Left colon (tissue), 2 donors: ENCODE data around the gene SFT2D1. TPM values are rescaled to one million over a fixed set of nuclear protein-coding genes. Genes with fewer than 3 reads are reported as not detected.
"Not testable (repeated sequence)": the region's sequence is repeated elsewhere in the genome, so short reads cannot be mapped to it uniquely, and the experiment has no call there.

Experiments
- ATAC-seq: fragments of 200-7000 bp; cut with Tn5 transposase; one replicate; pipeline ENCODE4 v1.9.1; 2020; ENCODE audit warnings: mild to moderate bottlenecking, moderate library complexity
- DNase-seq, 2 donors: peaks; one replicate each; pipeline ENCODE4 v3.0.0-alpha.2; 2020
- intact Hi-C, 2 donors: fragments of 100-400 bp; cut with DNase I in 1 of 2; cut with micrococcal nuclease in 1 of 2; formaldehyde crosslinking; loops; one replicate each; pipeline versions ENCODE4 v1.11.2 to v1.14.0; 2022; cut with DNase I, micrococcal nuclease
- long read RNA-seq: library from polyadenylated mRNA; unstranded; transcript quantifications from one replicate; pipeline ENCODE4 v2.0.0, GENCODE V29; 2021
- total RNA-seq, 2 donors: library from RNA; stranded (reverse); fragmentation: NEBNext Ultra II Directional; extraction: Animal tissue kit (Norgen Biotek cat#: 25700); gene quantifications; one replicate each; pipeline ENCODE4 v1.2.1, GENCODE V29; 2021
- donor health status: DM: no; HTN: no; CAD: no.
- donor health status: DM: yes; HTN: yes; CAD: no.

The SFT2D1 gene
- total RNA-seq: 10 to 100 TPM; 57.7 to 64.7 TPM
- long read RNA-seq, transcript SFT2D1-201 (8 exons, 1,079 nt): major isoform, 110 of 127 reads
- long read RNA-seq, partial matches to known transcripts: 1 of 127 reads
- long read RNA-seq, other reads (novel, unspliced or antisense): 16 of 127 reads

DNA sequence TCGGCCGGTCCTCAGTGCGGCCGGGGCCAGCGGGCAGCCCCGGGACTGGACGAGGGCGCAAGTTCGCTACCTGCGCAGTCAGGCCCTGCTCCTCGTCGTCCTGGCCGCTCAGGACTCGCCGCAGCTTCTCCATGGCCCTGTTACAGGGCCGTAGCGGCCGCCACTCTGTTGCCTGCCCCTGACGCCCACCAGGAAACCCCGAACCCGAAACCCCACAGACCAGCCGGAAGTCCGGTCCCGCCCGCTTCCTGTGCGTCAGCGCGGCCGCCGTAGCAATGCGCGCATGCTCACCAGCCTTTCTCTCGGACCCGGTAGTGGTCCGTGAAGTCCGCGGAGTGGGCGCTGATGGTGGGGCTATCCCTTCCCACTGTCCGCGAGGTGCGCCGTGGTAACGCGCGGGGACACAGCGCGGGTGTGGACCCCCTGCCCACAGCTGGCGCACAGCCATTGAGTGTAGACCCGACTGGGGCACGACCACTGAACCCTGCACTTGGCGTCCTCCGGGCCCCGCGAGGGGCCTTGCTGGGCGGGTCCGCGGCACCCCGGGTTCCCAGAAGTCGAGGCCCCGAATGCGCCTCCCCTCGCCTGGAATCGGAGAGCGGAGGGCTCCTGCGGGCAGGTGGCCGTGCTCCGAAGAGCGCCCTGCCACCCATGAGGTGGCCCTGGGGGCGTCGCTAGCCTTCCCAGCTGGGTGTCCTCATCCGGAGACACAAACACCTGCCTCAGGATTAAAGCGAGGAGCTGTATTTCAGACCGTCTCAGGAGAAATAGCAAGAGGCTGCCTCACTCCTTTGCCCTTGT lies at the start of gene SFT2D1:
SFT2D1 (minus strand) TSS at position 197 of the 801 bp plus-strand sequence; CDS start at position 133, 64 bp downstream.
- peak; percentile 97 for ATAC-seq
- intact Hi-C loops: loop anchor here in 1 of 2 donors (5.0 kb wide), 1 partner anchor 45 kb away; no protein-coding TSS in a partner anchor
- peak; percentile 87 to 92 for DNase-seq

DNA sequence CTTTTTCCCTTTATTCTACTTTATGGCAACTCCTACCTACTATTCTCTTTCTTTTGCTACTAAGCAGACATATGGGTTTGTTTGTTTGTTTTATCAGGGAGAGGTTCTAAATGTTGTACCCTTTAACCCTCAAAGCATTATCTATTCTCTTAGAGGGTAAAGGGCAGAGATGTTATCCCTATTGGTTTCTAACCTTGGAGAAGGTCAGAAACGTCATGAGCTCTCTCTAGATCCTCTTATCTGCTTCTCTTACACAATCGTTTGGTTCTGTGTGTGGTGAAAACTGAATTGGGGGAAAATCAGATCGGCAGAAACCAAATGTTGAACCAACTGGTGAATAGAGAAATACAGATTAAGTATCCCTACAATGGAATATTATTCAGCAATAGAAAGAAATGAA lies 46.8 kb upstream of the SFT2D1 start:
- no peak for DNase-seq
- ATAC-seq: no peak
- intact Hi-C loops: loop anchor here in 1 of 2 donors (5.0 kb wide), 1 partner anchor 47 kb away; the partner anchor contains the start of gene SFT2D1

DNA sequence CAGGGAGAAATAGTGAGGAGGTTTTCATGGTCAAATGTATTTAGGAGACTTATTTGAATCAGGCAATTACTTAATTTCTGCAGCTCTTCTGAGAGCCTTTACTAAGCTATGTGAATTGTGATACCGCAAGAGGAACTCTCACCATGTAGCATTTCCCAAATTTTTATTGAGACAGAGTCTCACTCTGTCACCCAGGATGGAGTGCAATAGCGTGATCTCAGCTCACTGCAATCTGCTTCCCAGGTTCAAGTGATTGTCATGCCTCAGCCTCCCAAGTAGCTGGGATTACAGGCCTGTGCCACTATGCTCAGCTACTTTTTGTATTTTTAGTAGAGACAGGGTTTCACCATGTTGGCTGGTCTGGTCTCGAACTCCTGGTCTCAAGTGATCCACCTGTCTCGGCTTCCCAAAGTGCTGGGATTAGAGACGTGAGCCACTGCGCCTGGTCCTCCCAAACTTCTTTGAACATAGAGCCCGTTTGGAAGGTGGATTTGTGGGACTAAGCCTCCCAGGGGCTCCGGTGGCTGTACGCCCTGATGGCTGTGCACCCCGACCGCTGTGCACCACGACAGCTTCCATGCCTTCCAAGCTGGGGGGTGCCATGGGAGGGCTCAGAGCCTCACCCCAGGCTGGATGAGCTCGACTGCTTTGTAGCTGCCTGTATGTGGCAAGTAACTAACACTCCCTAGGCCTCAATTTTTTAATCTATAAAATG lies 46.1 kb upstream of the SFT2D1 start:
- ATAC-seq: no peak
- intact Hi-C loops: loop anchor here in 1 of 2 donors (5.0 kb wide), 1 partner anchor 46 kb away; the partner anchor contains the start of gene SFT2D1
- no peak for DNase-seq

DNA sequence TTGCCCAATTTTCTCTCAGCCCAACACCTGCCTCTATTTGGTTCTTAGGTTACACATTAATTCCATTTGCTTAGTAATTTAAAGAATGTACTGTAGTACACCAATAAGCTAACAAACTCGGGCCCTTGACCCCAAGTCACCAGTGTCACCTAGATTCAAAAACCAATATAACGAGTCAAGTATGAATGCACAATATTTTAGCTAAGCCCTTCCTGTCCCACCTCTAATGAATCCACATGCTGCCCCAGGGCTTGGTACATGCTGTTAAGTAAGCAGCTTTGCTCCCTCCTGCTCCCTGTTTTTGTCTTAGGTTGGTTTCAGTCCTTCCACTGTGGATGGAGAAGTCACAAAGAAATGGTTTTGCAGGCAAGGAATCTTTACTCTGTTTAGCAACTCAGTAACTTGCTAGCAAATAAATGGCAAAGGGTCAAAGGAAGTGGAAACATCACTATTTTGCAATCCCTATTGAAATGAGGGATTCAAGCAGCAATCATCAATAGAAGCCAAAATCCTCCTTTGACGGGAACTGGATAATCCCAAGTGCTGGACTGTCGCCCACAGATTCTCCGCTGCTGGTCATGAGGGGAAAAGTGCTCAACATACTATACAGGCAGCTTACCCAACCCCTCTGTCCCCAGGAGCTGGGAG lies 45.4 kb upstream of the SFT2D1 start:
- intact Hi-C loops: loop anchor here in 1 of 2 donors (5.0 kb wide), 1 partner anchor 45 kb away; the partner anchor contains the start of gene SFT2D1
- ATAC-seq (no peak), DNase-seq (no peak)

DNA sequence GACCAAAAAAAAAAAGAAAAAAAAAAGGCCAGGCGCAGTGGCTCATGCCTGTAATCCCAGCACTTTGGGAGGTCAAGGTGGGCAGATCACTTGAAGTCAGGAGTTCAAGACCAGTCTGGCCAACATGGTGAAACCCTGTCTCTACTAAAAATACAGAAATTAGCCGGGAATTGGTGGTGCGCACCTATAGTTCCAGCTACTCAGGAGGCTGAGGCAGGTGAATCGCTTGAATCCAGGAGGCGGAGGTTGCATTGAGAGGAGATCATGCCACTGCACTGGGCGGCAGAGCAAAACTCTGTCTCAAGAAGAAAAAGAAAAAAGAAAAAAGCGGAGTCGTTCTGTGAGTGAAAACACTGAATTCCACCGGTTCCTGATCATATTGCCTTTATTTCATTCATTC lies 44.8 kb upstream of the SFT2D1 start:
- intact Hi-C loops: loop anchor here in 1 of 2 donors (5.0 kb wide), 1 partner anchor 45 kb away; the partner anchor contains the start of gene SFT2D1
- DNase-seq: not testable (repeated sequence)

DNA sequence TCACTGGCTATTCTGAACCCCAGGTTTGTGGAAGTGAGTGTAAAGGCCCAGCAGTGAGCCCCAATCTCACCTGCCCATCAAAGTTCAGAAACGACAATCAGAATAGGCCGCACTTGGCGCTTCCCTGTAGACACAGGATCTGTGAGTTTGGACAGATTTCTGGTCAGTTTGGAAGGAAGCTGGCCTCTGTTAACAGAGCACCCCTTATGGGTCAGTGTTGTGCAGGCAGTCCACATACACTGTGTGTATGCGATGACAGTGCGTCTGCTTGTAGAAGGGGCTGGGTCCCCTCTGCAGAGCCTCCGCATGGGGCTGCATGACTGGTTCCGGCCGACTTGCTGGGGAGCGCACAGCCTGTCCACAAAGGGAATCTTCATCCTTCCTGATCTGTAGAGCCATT lies 43.8 kb upstream of the SFT2D1 start:
- intact Hi-C loops: loop anchor here in 1 of 2 donors (5.0 kb wide), 1 partner anchor 44 kb away; the partner anchor contains the start of gene SFT2D1

More for the DNA sequence above, 44.8 kb upstream of the SFT2D1 start:
- ATAC-seq: not testable (repeated sequence)

GRCh38 chr6:166383802-166384363 lies 41.5 kb upstream of the SFT2D1 start:
- ATAC-seq (peak; percentile 10), DNase-seq (peak; percentile 48 to 72)
- intact Hi-C loops: not testable (repeated sequence)

More for the DNA sequence above, 43.8 kb upstream of the SFT2D1 start:
- ATAC-seq (no peak), DNase-seq (no peak)

- DNase-seq: peak; percentile 95 to 96
- peak; percentile 87 for ATAC-seq
- intact Hi-C loops: no loop called here
Measured at GRCh38 chr6:166382933-166383801, 40.8 kb upstream of the SFT2D1 start, which contains the start of gene MPC1. Gene MPC1, minus strand, starts transcription at chr6:166382940. Its CDS starts 64 bp downstream, at chr6:166382876.

DNA sequence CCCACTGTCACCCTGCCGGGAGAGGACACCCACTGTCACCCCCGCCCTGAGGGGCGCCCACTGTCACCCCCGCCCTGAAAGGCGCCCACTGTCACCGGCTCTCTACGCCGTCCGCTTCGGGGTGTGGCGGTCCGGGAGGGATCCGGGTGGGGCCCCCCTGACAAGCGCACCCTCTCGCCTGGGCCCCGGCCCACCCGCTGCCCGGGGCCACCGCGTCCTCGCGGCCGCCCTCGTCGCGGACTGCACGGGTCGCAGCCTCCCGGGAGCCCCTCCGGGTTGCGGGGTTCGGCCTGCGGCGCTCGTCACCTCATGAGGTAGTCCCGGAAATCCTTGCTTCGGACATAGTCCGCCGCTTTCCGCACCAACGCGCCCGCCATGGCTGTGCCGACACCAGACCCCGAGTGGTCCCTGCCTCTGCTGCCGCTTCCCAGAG lies 40.2 kb upstream of the SFT2D1 start:
- intact Hi-C loops: no loop called here
- DNase-seq (peak in 1 of 2 donors; percentile 56), ATAC-seq (peak; percentile 18)

- intact Hi-C loops: no loop called here
- peak; percentile 74 for ATAC-seq
- peak; percentile 89 to 93 for DNase-seq
Measured at GRCh38 chr6:166381733-166382499, 39.6 kb upstream of the SFT2D1 start.

GRCh38 chr6:166381381-166381732 lies 39.0 kb upstream of the SFT2D1 start:
- no peak for ATAC-seq
- intact Hi-C loops: no loop called here

DNA sequence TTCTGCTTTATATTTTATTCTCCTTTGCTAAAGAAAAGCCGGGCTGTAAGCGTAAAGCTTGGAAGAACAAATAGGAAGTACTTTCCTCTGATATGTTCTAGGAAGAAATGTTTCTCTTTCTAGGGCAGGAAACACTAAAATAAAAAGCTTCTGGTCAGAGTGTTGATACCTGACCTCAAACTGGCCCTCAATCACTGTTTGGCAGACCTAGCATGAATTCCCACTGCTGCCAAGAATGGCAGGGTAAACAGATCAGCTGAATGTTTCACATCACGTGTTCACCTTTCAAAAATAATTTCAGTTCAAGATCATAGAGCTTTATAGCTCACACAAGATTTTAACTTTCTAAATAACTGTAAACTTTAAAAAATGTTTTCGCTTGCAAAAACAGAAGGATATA lies 37.5 kb upstream of the SFT2D1 start:
- DNase-seq: no peak
- no peak for ATAC-seq
- intact Hi-C loops: no loop called here

More at GRCh38 chr6:166381381-166381732, 39.0 kb upstream of the SFT2D1 start:
- DNase-seq: no peak

GRCh38 chr6:166379103-166379586 lies 36.8 kb upstream of the SFT2D1 start:
- no peak for DNase-seq
- intact Hi-C loops: no loop called here
- no peak for ATAC-seq

GRCh38 chr6:166377721-166378120 lies 35.4 kb upstream of the SFT2D1 start:
- no peak for DNase-seq
- ATAC-seq: no peak
- intact Hi-C loops: no loop called here

- no peak for DNase-seq
- ATAC-seq: no peak
- intact Hi-C loops: no loop called here
Measured at GRCh38 chr6:166375013-166375412, 32.7 kb upstream of the SFT2D1 start.

GRCh38 chr6:166370489-166370888 lies 28.1 kb upstream of the SFT2D1 start:
- ATAC-seq (no peak), DNase-seq (no peak)
- intact Hi-C loops: no loop called here
